Smooth muscle cell (in vitro differentiated cells): ENCODE measurements around the gene TBL1XR1. TPM values are rescaled to one million over a fixed set of nuclear protein-coding genes. Genes with fewer than 3 reads are reported as not detected.
A peak's percentile ranks its signal among the peaks of the same experiment; 100 is the strongest.

Experiments used
- DNase-seq: peaks from one replicate; lab custom pipeline; 2025; ENCODE audit not compliant: unreplicated experiment; lab: John Stamatoyannopoulos, UW
- H2AFZ ChIP-seq: fragments of 200-600 bp; sonication (generic); 2 replicates; pipeline ENCODE4 v1.6.0; 2016; ENCODE audit warnings: antibody characterized with exemption, low read depth, mild to moderate bottlenecking
- H3F3A ChIP-seq: fragments of 200-600 bp; sonication (generic); 2 replicates; pipeline ENCODE4 v1.6.0; 2017; ENCODE audit warnings: antibody characterized with exemption, low read depth
- H3K27ac ChIP-seq: fragments of 200-600 bp; sonication (generic); 2 replicates; pipeline ENCODE4 v1.5.1; 2016; ENCODE audit warnings: low read depth, mild to moderate bottlenecking
- H3K27me3 ChIP-seq: fragments of 200-600 bp; sonication (generic); 2 replicates; pipeline ENCODE4 v1.6.1; 2016; ENCODE audit warnings: low read depth, mild to moderate bottlenecking
- H3K36me3 ChIP-seq: fragments of 200-600 bp; sonication (generic); 2 replicates; pipeline ENCODE4 v1.5.1; 2016; ENCODE audit warnings: low read depth
- H3K4me1 ChIP-seq: fragments of 200-600 bp; sonication (generic); 2 replicates; pipeline ENCODE4 v1.5.1; 2016; ENCODE audit warnings: low read depth
- H3K4me2 ChIP-seq: fragments of 200-600 bp; sonication (generic); 2 replicates; pipeline ENCODE4 v1.6.0; 2016; ENCODE audit warnings: mild to moderate bottlenecking
- H3K4me3 ChIP-seq: fragments of 200-600 bp; sonication (generic); 2 replicates; pipeline ENCODE4 v1.5.1; 2016; ENCODE audit warnings: mild to moderate bottlenecking
- H3K79me2 ChIP-seq: fragments of 200-600 bp; sonication (generic); 2 replicates; pipeline ENCODE4 v1.6.0; 2016; ENCODE audit warnings: low read depth, mild to moderate bottlenecking
- H3K9ac ChIP-seq: fragments of 200-600 bp; sonication (generic); 2 replicates; pipeline ENCODE4 v1.6.0; 2016; ENCODE audit warnings: low read depth
- H3K9me3 ChIP-seq: fragments of 200-600 bp; sonication (generic); replicated peaks from 2 replicates; pipeline ENCODE4 v1.5.1; 2016; ENCODE audit warnings: low read depth
- H4K20me1 ChIP-seq: fragments of 200-600 bp; sonication (generic); 2 replicates; pipeline ENCODE4 v1.6.0; 2016; ENCODE audit warnings: low read depth
- CTCF ChIP-seq: fragments of 200-600 bp; sonication (generic); IDR thresholded peaks from 2 replicates; pipeline ENCODE4 v1.5.1; 2017; ENCODE audit warnings: borderline replicate concordance, mild to moderate bottlenecking, antibody characterized with exemption; ENCODE audit not compliant: insufficient read depth, poor library complexity, severe bottlenecking
- WGBS: methylation state at CpG from one replicate; pipeline ENCODE4 v1.1.7; 2016; ENCODE audit warnings: low lambda C conversion rate; 5-methylcytosine and 5-hydroxymethylcytosine counted together
- polyA plus RNA-seq: library from polyadenylated mRNA; unstranded; fragments of >200 nt; fragmentation: Nextera tagmentation; extraction: Ambion mirVana; gene quantifications from 2 replicates; pipeline ENCODE4 v1.2.1, GENCODE V29; 2016
- total RNA-seq: library from RNA; depleted of rRNA; stranded (reverse); fragments of >200 nt; gene quantifications from 2 replicates; pipeline ENCODE4 v1.2.3, GENCODE V29; 2014

TBL1XR1 gene
- total and polyA plus RNA-seq, 2 experiments from 2014 or later = 19.9 to 115 TPM

GRCh38 chr3:177147790-177148189, 49.5 kb downstream of the TBL1XR1 start:
- Histone ChIP-seq H4K20me1 (peaks cover 100% of the 10 kb centered on the region), H3K4me3 (no peak overlapping the region), H3K79me2 (peaks cover 97% of the 10 kb centered on the region), H3K9me3 (no peaks in the 10 kb centered on the region), H3K4me2 (no peak overlapping the region), H3K27ac (peak overlapping the region; percentile 41), H2AFZ (no peak overlapping the region), H3F3A (peaks cover 6% of the 10 kb centered on the region), H3K36me3 (no peaks in the 10 kb centered on the region), H3K27me3 (no peaks in the 10 kb centered on the region), H3K4me1 (peaks cover 40% of the 10 kb centered on the region), H3K9ac (no peak overlapping the region)
- no peak for DNase-seq
- 97% methylated on average over 1 of the region's 1 CpG for WGBS
- no peak for TF ChIP-seq CTCF

- Histone ChIP-seq H3K4me1 (peaks cover 40% of the 10 kb centered on the region), H2AFZ (no peak overlapping the region), H3K79me2 (peaks cover 97% of the 10 kb centered on the region), H3K4me3 (no peak overlapping the region), H3K4me2 (peak overlapping the region; percentile 9), H4K20me1 (peaks cover 100% of the 10 kb centered on the region), H3K9ac (no peak overlapping the region), H3K27ac (peak overlapping the region; percentile 12), H3F3A (peaks cover 6% of the 10 kb centered on the region), H3K36me3 (no peaks in the 10 kb centered on the region), H3K27me3 (no peaks in the 10 kb centered on the region), H3K9me3 (no peaks in the 10 kb centered on the region)
- no peak for TF ChIP-seq CTCF
- WGBS = 32% methylated on average over 4 of the region's 4 CpGs
- no peak for DNase-seq
These were observed 50.6 kb downstream of the TBL1XR1 start for GRCh38 chr3:177146646-177147045.

- H3K4me1 ChIP-seq = peaks cover 33% of the 10 kb centered on the region
- H3K36me3 ChIP-seq = no peaks in the 10 kb centered on the region
- H3K27ac ChIP-seq = peak overlapping the region; percentile 80
- H3K9me3 ChIP-seq = no peaks in the 10 kb centered on the region
- DNase-seq = no peak
- TF ChIP-seq CTCF = no peak
- no peak overlapping the region for H3K9ac ChIP-seq
- peaks cover 100% of the 10 kb centered on the region for H4K20me1 ChIP-seq
- H3K4me2 ChIP-seq = no peak overlapping the region
- no peaks in the 10 kb centered on the region for H3K27me3 ChIP-seq
- H3K79me2 ChIP-seq = peaks cover 98% of the 10 kb centered on the region
- WGBS = 79% methylated on average over 2 of the region's 2 CpGs
- peaks cover 6% of the 10 kb centered on the region for H3F3A ChIP-seq
- no peak overlapping the region for H3K4me3 ChIP-seq
- H2AFZ ChIP-seq = no peak overlapping the region
These were observed 51.3 kb downstream of the TBL1XR1 start for GRCh38 chr3:177145954-177146353.

- Histone ChIP-seq H3K4me1 (peaks cover 28% of the 10 kb centered on the region), H3K27ac (peak overlapping the region; percentile 80), H3K9me3 (no peaks in the 10 kb centered on the region), H3K9ac (peak overlapping the region; percentile 40), H3K79me2 (peaks cover 99% of the 10 kb centered on the region), H2AFZ (no peak overlapping the region), H3K4me2 (peak overlapping the region; percentile 57), H3K4me3 (no peak overlapping the region), H4K20me1 (peaks cover 100% of the 10 kb centered on the region), H3K27me3 (no peaks in the 10 kb centered on the region), H3K36me3 (no peaks in the 10 kb centered on the region), H3F3A (peaks cover 6% of the 10 kb centered on the region)
- no peak for DNase-seq
- 84% methylated on average over 1 of the region's 1 CpG for WGBS
- no peak for TF ChIP-seq CTCF
These were observed 51.9 kb downstream of the TBL1XR1 start for GRCh38 chr3:177145381-177145780.
